B cell (primary cell): Measurements from ENCODE around the gene POU5F1. TPM values are rescaled to one million over a fixed set of nuclear protein-coding genes. Genes with fewer than 3 reads are reported as not detected.
A peak's percentile ranks its signal among the peaks of the same experiment; 100 is the strongest.
"Not testable (repeated sequence)": the region's sequence is repeated elsewhere in the genome, so short reads cannot be mapped to it uniquely, and the experiment has no call there.

ENCODE experiments used
- ATAC-seq: fragments of 200-7000 bp; cut with Tn5 transposase; one replicate; pipeline ENCODE4 v1.10.0; 2021; ENCODE audit warnings: low read depth, mild to moderate bottlenecking, moderate number of reproducible peaks, moderate library complexity
- CTCF ChIA-PET: fragments of 350-600 bp; sonication (Branson Sonifier 250); formaldehyde crosslinking; loops from one replicate; lab custom pipeline; 2021; ENCODE audit warnings: antibody characterized with exemption, inconsistent platforms; lab: Charles Lee
- POLR2A ChIA-PET: fragments of 350-600 bp; sonication (Branson Sonifier 250); formaldehyde crosslinking; loops from one replicate; lab custom pipeline; 2021; ENCODE audit warnings: antibody characterized with exemption; lab: Charles Lee
- DNase-seq: peaks from one replicate; pipeline ENCODE4 v3.0.0; 2013
- H2AFZ ChIP-seq: 2 replicates; pipeline ENCODE4 v1.6.1; 2012; ENCODE audit warnings: mild to moderate bottlenecking, low read depth, low read length; ENCODE audit not compliant: insufficient read depth, poor library complexity, severe bottlenecking
- H3K27ac ChIP-seq, 2 donors: 1 replicate in 1 of 2; 2 replicates in 1 of 2; pipeline ENCODE4 v1.5.1; 2012 to 2013; ENCODE audit warnings: low read length in 2 of 2, mild to moderate bottlenecking in 2 of 2, moderate library complexity in 1 of 2
- H3K27me3 ChIP-seq, 4 experiments: fragments of 200-600 bp in 1 of 4; sonication (generic) in 1 of 4; replicated peaks in 1 of 4; 1 replicate in 2 of 4; 2 replicates in 2 of 4; pipeline versions ENCODE4 v1.6.1 to v1.7.0; 2013 to 2016; ENCODE audit warnings: low read length in 3 of 4, mild to moderate bottlenecking in 2 of 4, mixed read lengths in 1 of 4, moderate library complexity in 1 of 4; ENCODE audit not compliant: insufficient read depth in 4 of 4, control insufficient read depth in 3 of 4; ENCODE audit errors: control extremely low read depth in 1 of 4
- H3K36me3 ChIP-seq, 2 experiments: replicated peaks in 1 of 2; 1 replicate in 1 of 2; 2 replicates in 1 of 2; pipeline versions ENCODE4 v1.6.1 to v1.7.1; 2013; ENCODE audit warnings: low read length in 1 of 2; ENCODE audit not compliant: insufficient read depth in 2 of 2, control insufficient read depth in 1 of 2; ENCODE audit errors: control extremely low read depth in 1 of 2, extremely low read depth in 1 of 2
- H3K4me1 ChIP-seq, 2 donors: fragments of 200-600 bp in 1 of 2; sonication (generic) in 1 of 2; 1 replicate in 1 of 2; 2 replicates in 1 of 2; pipeline versions ENCODE4 v1.5.1 to v1.6.1; 2013 to 2017; ENCODE audit warnings: low read length in 2 of 2; ENCODE audit not compliant: control insufficient read depth in 2 of 2, insufficient read depth in 2 of 2
- H3K4me2 ChIP-seq: replicated peaks from 2 replicates; pipeline ENCODE3; 2012; ENCODE audit warnings: mild to moderate bottlenecking, low read depth, low read length; ENCODE audit not compliant: poor library complexity, severe bottlenecking
- H3K4me3 ChIP-seq, 5 experiments: fragments of 200-600 bp in 1 of 5; sonication (generic) in 1 of 5; 1 replicate in 3 of 5; 2 replicates in 2 of 5; pipeline versions ENCODE4 v1.5.1 to v1.7.0; 2011 to 2016; ENCODE audit warnings: low read length in 4 of 5, mild to moderate bottlenecking in 4 of 5, low read depth in 2 of 5, control low read depth in 1 of 5, moderate library complexity in 1 of 5; ENCODE audit not compliant: insufficient read depth in 1 of 5; ENCODE audit errors: control extremely low read depth in 1 of 5, extremely low read depth in 1 of 5
- H3K79me2 ChIP-seq: fragments of 200-600 bp; sonication (generic); one replicate; pipeline ENCODE4 v1.6.0; 2016; ENCODE audit warnings: low read length; ENCODE audit not compliant: control insufficient read depth, insufficient read depth
- H3K9ac ChIP-seq: fragments of 200-600 bp; sonication (generic); 2 replicates; pipeline ENCODE4 v1.6.1; 2017; ENCODE audit warnings: mild to moderate bottlenecking, low read length, moderate library complexity
- H3K9me3 ChIP-seq, 3 donors: one replicate each; pipeline versions ENCODE4 v1.6.1 to v1.7.1; 2013; ENCODE audit warnings: low read length in 2 of 3; ENCODE audit not compliant: control insufficient read depth in 2 of 3, insufficient read depth in 1 of 3; ENCODE audit errors: control extremely low read depth in 1 of 3
- H4K20me1 ChIP-seq: 2 replicates; pipeline ENCODE4 v1.6.0; 2012; ENCODE audit warnings: mild to moderate bottlenecking, low read length; ENCODE audit not compliant: insufficient read depth, control insufficient read depth, poor library complexity, severe bottlenecking
- H3K27ac Mint-ChIP-seq: one replicate; pipeline ENCODE4 v1.8.0; 2021; ENCODE audit warnings: mixed read lengths
- H3K27me3 Mint-ChIP-seq: one replicate; pipeline ENCODE4 v1.8.0; 2021; ENCODE audit warnings: mixed read lengths
- H3K4me1 Mint-ChIP-seq: one replicate; pipeline ENCODE4 v1.8.0; 2021; ENCODE audit warnings: mixed read lengths
- H3K4me3 Mint-ChIP-seq: one replicate; pipeline ENCODE4 v1.8.0; 2021; ENCODE audit warnings: mixed read lengths
- H3K9me3 Mint-ChIP-seq: one replicate; pipeline ENCODE4 v1.8.0; 2022; ENCODE audit warnings: mixed read lengths; ENCODE audit not compliant: insufficient read depth
- EZH2 ChIP-seq: IDR thresholded peaks from 2 replicates; pipeline ENCODE4 v1.6.1; 2012; ENCODE audit warnings: borderline replicate concordance, low read depth, mild to moderate bottlenecking, moderate library complexity, low read length; ENCODE audit not compliant: insufficient read depth, poor library complexity, severe bottlenecking
- WGBS: methylation state at CpG from one replicate; pipeline ENCODE4 v1.1.5; 2013; ENCODE audit warnings: missing lambda C conversion rate; ENCODE audit not compliant: insufficient coverage; 5-methylcytosine and 5-hydroxymethylcytosine counted together
- intact Hi-C: fragments of 100-400 bp; cut with micrococcal nuclease; formaldehyde crosslinking; loops from one replicate; pipeline ENCODE4 v1.10.0; 2022
- polyA plus RNA-seq: library from polyadenylated mRNA; depleted of rRNA; stranded (reverse); fragments of >200 nt; gene quantifications from 2 replicates; pipeline ENCODE4 v1.2.3, GENCODE V29; 2012
- total RNA-seq, 2 donors: library from RNA; stranded (reverse); fragments of 120-200 nt in 1 of 2; gene quantifications; 1 replicate in 1 of 2; 2 replicates in 1 of 2; pipeline versions ENCODE4 v1.2.3 to v1.2.4, GENCODE V29; 2013 to 2022
- TF ChIP-seq, protein P1 (sequence below): fragments of 200-600 bp; IDR thresholded peaks from one replicate; pipeline ENCODE4 v1.8.0; 2022; ENCODE audit warnings: antibody characterized with exemption, mild to moderate bottlenecking

POU5F1 gene
- total and polyA plus RNA-seq, 2 donors (not counting 1 experiment from before 2014, with no cell fraction given) = 0.76 to 0.88 TPM

- Histone ChIP-seq H3K27ac (peak overlapping the region; percentile 94 to 95), H4K20me1 (no peaks in the 10 kb centered on the region), H3K4me1 (peaks cover 21 to 56% of the 10 kb centered on the region in 2 donors), H3K27me3 (no peaks in the 10 kb centered on the region), H3K79me2 (peaks cover 2% of the 10 kb centered on the region), H2AFZ (no peak overlapping the region), H3K4me2 (peak overlapping the region; percentile 75), H3K9ac (no peak overlapping the region), H3K9me3 (no peaks in the 10 kb centered on the region), H3K36me3 (no peaks in the 10 kb centered on the region), H3K4me3 (peak overlapping the region in 2 of 5 experiments; percentile 57 to 90)
- WGBS = 33% methylated on average over 6 of the region's 11 CpGs
- Mint-ChIP-seq H3K4me1 (peaks cover 52% of the 10 kb centered on the region), H3K27me3 (no peaks in the 10 kb centered on the region), H3K27ac (peak overlapping the region; percentile 97), H3K9me3 (no peaks in the 10 kb centered on the region), H3K4me3 (peak overlapping the region; percentile 97)
- intact Hi-C loops = no loop called here
- CTCF ChIA-PET = interaction anchor here (1.0 to 2.1 kb wide), 4 partner anchors 10 to 167 kb away, joined by 3 to 13 read pairs (median 5); no protein-coding TSS in a partner anchor
- peak; percentile 21 for DNase-seq
- TF ChIP-seq, protein P1, sequence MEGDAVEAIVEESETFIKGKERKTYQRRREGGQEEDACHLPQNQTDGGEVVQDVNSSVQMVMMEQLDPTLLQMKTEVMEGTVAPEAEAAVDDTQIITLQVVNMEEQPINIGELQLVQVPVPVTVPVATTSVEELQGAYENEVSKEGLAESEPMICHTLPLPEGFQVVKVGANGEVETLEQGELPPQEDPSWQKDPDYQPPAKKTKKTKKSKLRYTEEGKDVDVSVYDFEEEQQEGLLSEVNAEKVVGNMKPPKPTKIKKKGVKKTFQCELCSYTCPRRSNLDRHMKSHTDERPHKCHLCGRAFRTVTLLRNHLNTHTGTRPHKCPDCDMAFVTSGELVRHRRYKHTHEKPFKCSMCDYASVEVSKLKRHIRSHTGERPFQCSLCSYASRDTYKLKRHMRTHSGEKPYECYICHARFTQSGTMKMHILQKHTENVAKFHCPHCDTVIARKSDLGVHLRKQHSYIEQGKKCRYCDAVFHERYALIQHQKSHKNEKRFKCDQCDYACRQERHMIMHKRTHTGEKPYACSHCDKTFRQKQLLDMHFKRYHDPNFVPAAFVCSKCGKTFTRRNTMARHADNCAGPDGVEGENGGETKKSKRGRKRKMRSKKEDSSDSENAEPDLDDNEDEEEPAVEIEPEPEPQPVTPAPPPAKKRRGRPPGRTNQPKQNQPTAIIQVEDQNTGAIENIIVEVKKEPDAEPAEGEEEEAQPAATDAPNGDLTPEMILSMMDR = no peak
- no peak for TF ChIP-seq EZH2
- no peak for ATAC-seq
- POLR2A ChIA-PET = interaction anchor here (0.6 to 2.1 kb wide), 6 partner anchors 8 to 168 kb away, joined by 3 to 10 read pairs (median 6); no protein-coding TSS in a partner anchor
Measured at GRCh38 chr6:31202259-31203166, 32.0 kb upstream of the POU5F1 start.

GRCh38 chr6:31199105-31199452 lies 28.6 kb upstream of the POU5F1 start:
- WGBS = 92% methylated on average over 2 of the region's 4 CpGs
- H3K4me3 Mint-ChIP-seq = peak overlapping the region; percentile 82
- not testable (repeated sequence) for H3K27me3 ChIP-seq, H3K36me3 ChIP-seq, H3K79me2 ChIP-seq, H3K27ac ChIP-seq, H3K9me3 Mint-ChIP-seq, H2AFZ ChIP-seq, H3K27me3 Mint-ChIP-seq, H3K9ac ChIP-seq, H3K9me3 ChIP-seq, ATAC-seq, DNase-seq
- H3K4me1 Mint-ChIP-seq = peaks cover 62% of the 10 kb centered on the region
- Histone ChIP-seq H3K4me2 (peak overlapping the region; percentile 86), H3K4me1 (peaks cover 21 to 59% of the 10 kb centered on the region in 2 donors), H4K20me1 (peaks cover 16% of the 10 kb centered on the region), H3K4me3 (peak overlapping the region in 2 of 5 experiments; percentile 76 to 97)
- POLR2A ChIA-PET = interaction anchor here (0.8 kb wide), 1 partner anchor 70 kb away, joined by 3 read pairs; no protein-coding TSS in a partner anchor
- peak overlapping the region; percentile 100 for H3K27ac Mint-ChIP-seq
- CTCF ChIA-PET = interaction anchor here (0.7 to 9.6 kb wide), 3 partner anchors 170 to 663 kb away, joined by 4 to 210 read pairs (median 5); no protein-coding TSS in a partner anchor
- intact Hi-C loops = loop anchor here (5.0 kb wide), 2 partner anchors 468 to 978 kb away; partner anchors contain the start of genes AGPAT1, CSNK2B, LY6G5B and RNF5
